GM19467 (cell line): ENCODE results near the gene NRCAM.
"Not testable (repeated sequence)": the region's sequence is repeated elsewhere in the genome, so short reads cannot be mapped to it uniquely, and the experiment has no call there.

Source experiments
- ATAC-seq: cut with Tn5 transposase; IDR thresholded peaks from one replicate; pipeline ENCODE4 v1.9.1; 2021; ENCODE audit warnings: mild to moderate bottlenecking, moderate library complexity; ENCODE audit not compliant: unreplicated experiment

The NRCAM gene

GRCh38 chr7:108455998-108456677 lies at the start of gene NRCAM:
NRCAM (minus strand) TSS chr7:108456436; CDS start chr7:108240064, 216,372 bp downstream.
- peak; percentile 41 for ATAC-seq

DNA sequence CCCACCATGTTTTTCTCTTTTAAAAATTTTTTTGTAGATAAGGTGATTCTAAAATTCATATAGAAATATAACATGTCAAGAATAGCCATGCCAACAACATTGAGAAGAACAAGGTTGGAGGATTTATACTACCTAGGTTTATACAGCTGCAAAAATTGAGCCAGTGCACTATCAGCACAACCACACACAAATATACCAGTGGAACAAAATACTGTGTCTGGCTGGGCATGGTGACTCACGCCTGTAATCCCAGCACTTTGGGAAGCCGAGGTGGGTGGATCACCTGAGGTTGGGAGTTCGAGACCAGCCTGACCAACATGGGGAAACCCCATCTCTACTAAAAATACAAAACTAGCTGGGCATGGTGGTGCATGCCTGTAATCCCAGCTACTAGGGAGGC lies 48.3 kb upstream of the NRCAM start:
- not testable (repeated sequence) for ATAC-seq

GRCh38 chr7:108503112-108504026 lies 47.1 kb upstream of the NRCAM start:
- ATAC-seq, result peak; percentile 97

DNA sequence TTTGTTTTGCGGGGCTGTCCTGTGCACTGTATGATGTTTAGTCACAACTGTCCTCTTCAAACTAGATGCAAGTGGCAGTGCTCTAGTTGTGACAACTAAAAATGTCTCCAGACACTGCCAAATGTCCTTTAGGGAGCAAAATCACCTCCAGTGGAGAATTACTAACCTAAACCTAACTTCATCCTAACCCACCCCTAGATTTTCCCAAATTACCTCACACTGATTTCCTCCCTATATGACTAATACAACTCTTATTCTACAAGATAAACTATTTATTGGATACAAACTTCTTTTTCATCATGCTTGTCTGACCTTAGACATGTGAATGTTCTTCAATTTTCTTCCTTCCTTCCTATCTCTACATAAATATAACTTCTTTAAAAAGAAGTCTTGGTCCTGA lies 43.3 kb upstream of the NRCAM start:
- no peak for ATAC-seq

GRCh38 chr7:108498481-108498880 lies 42.2 kb upstream of the NRCAM start:
- ATAC-seq, result no peak

DNA sequence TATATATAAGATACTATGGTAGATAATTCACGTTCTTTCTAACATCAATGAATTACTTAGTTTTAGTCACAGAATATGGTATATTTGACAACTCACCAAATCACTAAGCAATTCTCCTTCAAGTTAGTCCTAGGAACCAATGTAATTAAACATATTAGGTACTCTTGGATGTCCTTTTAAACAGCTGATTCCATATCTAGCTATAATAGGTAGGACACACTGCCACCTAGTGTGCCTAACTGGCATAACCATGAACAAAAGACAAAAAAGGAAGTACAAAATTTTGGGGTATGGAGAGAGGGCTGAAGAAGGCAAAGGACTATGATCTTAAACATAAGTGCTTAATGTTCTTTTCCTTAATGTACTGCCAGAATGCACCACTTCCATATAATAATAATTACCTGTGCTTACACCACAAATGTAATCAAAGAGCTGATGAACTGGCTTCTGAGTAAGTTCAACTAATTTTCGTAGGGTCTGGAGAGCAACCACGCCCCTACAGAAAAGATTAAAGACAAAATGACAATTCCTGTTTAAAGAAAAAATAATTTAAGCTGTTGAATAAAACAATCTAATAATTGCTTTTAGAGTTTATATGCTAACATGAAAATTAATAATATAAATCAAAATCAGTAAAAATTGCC lies 41.0 kb upstream of the NRCAM start:
- no peak for ATAC-seq

GRCh38 chr7:108492742-108493141 lies 36.5 kb upstream of the NRCAM start:
- no peak for ATAC-seq

DNA sequence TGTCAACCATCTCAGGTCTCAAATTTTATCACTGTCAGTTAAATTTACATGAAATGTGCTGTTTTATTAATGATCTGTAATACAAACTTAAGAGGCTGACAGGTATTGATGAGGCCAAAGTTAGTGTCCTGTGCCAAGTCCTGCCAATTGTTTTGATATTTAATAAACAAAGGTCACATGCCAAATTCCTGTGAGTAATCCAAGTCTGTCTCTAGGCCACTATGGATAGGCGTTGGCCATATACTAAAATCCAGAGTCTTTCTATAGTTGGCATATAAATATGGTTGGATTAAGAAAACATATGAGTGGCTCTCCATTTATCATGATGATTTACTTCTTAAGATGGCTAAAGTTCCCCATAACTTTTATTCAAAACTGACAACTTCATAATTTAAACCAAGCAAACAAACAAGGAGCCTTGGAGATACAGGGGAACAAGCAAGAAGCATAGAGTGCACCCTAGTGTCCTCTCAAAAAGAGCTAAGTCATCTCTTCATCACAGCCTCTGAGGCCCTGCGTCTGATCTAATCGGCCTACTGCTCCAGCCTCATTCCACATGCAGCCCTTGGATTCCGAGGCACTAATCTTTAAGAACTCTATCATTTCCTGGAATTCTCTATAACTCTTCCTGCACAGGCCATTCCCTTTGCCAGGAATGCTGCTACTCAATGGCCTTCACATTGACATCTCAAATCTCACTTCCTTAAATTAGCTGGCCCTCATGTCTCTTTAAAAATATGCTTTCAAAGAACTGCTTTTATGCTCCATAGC lies 32.7 kb upstream of the NRCAM start:
- ATAC-seq, result no peak

- ATAC-seq, result no peak
Observed at GRCh38 chr7:108487646-108488045, 31.4 kb upstream of the NRCAM start.

- ATAC-seq, result no peak
Observed at GRCh38 chr7:108486291-108486966, 30.2 kb upstream of the NRCAM start.

GRCh38 chr7:108484137-108484536 lies 27.9 kb upstream of the NRCAM start:
- no peak for ATAC-seq

DNA sequence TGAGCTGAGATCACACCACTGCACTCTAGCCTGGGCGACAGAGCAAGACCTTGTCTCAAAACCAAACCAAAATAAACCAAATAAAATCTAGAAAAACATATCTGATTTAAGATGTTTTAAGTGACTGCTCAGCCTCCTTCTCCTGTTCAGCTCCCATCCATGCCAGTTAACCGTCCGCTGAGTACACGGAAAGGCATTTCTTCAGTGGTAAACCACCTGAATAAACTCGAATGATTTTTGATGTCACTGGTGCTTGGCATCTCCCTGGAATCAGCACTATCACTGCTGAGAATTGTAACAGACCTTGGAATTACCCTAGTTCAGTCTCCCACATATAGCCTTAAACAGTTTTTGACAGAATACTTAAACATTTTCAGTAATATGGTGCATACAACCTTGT lies 24.1 kb upstream of the NRCAM start:
- ATAC-seq, result no peak

- no peak for ATAC-seq
Observed at GRCh38 chr7:108479751-108480150, 23.5 kb upstream of the NRCAM start.

- no peak for ATAC-seq
Observed at GRCh38 chr7:108479118-108479517, 22.9 kb upstream of the NRCAM start.

GRCh38 chr7:108468246-108468645 lies 12.0 kb upstream of the NRCAM start:
- ATAC-seq, result no peak

- ATAC-seq, result no peak
Observed at GRCh38 chr7:108467391-108467790, 11.2 kb upstream of the NRCAM start.

DNA sequence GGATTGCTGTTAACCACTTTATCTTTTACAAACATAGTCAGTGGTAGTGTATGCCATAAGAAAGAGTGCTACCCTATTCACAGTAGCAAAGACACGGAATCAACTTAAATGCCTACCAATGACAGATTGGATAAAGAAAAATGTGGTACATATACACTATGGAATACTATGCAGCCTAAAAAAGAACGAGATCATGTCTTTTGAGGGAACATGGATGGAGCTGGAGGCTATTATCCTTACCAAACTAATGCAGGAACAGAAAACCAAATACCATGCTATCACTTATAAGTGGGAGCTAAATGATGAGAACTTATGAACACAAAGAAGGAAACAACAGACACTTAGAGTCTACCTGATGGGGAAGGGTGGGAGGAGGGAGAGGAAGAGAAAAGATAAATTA lies 10.1 kb upstream of the NRCAM start:
- not testable (repeated sequence) for ATAC-seq

- no peak for ATAC-seq
Observed at GRCh38 chr7:108464743-108465142, 8.5 kb upstream of the NRCAM start.

GRCh38 chr7:108463613-108464012 lies 7.4 kb upstream of the NRCAM start:
- no peak for ATAC-seq

- no peak for ATAC-seq
Observed at GRCh38 chr7:108461840-108462239, 5.6 kb upstream of the NRCAM start.
